ENCODE results near the gene PIGN.
"Not testable (repeated sequence)": the region's sequence is repeated elsewhere in the genome, so short reads cannot be mapped to it uniquely, and the experiment has no call there.

PIGN gene

DNA sequence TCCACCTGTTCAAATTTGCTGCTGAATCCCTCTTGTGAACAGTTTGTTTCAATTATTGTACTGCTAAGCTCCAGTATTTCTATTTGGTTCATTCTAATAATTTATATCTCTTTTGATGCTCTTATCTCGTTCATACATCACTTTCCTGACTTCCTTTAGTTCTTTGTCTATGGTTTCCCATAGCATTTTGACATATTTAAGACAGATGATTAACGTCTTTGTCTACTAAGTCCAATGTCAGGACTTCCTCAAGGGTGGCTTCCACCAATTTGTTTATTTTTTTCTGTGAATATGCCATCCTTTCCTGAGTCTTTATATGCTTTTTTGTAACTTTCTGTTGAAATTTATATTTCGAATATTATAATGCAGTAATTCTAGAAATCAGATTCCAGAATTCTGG, 9.6 kb downstream of the PIGN start:
- Histone ChIP-seq H3K4me1 (ENCODE audit: insufficient read depth, low read length) (no peaks in the 10 kb centered on the region), H3K4me3 (ENCODE audit: low read length) (no peak overlapping the region), H3K9me3 (ENCODE audit: insufficient read depth, low read depth, low read length) (no peaks in the 10 kb centered on the region), H3K27ac (ENCODE audit: low read depth, low read length) (no peak overlapping the region), H3K36me3 (ENCODE audit: insufficient read depth, low read length) (no peaks in the 10 kb centered on the region), H3K27me3 (ENCODE audit: insufficient read depth, low read length) (no peaks in the 10 kb centered on the region), H3K9ac (ENCODE audit: low read depth, low read length) (no peak overlapping the region)
- WGBS = 93% methylated on average over 2 of the region's 3 CpGs

DNA sequence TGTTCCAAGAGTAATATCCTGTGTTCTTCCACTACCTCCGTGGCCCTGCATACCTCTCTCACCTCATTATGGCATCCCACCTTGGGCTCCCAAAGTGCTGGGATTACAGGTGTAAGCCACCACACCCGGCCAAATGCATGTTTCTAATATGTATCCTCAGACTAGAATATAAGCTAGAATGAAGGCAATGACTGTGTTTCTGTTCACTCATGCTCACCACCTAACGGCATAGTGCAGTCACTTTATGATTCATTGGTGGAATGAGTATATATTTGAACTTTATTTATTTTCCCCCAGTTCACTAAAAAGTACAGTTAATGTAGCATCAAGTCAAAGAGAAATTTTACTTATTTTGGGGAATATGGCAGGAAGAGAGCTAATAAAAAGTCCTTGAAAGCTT, 11.3 kb downstream of the PIGN start:
- Histone ChIP-seq H3K27me3 (ENCODE audit: insufficient read depth, low read length) (no peaks in the 10 kb centered on the region), H3K9me3 (ENCODE audit: insufficient read depth, low read depth, low read length) (no peaks in the 10 kb centered on the region), H3K9ac (ENCODE audit: low read depth, low read length) (no peak overlapping the region), H3K4me1 (ENCODE audit: insufficient read depth, low read length) (no peaks in the 10 kb centered on the region), H3K36me3 (ENCODE audit: insufficient read depth, low read length) (no peaks in the 10 kb centered on the region), H3K27ac (ENCODE audit: low read depth, low read length) (no peak overlapping the region), H3K4me3 (ENCODE audit: low read length) (no peak overlapping the region)
- whole genome bisulfite sequencing = 90% methylated on average over 2 of the region's 3 CpGs

- Histone ChIP-seq H3K27ac (ENCODE audit: low read depth, low read length) (no peak overlapping the region), H3K27me3 (ENCODE audit: insufficient read depth, low read length) (no peaks in the 10 kb centered on the region), H3K9ac (ENCODE audit: low read depth, low read length) (no peak overlapping the region), H3K4me3 (ENCODE audit: low read length) (no peak overlapping the region), H3K36me3 (ENCODE audit: insufficient read depth, low read length) (no peaks in the 10 kb centered on the region), H3K4me1 (ENCODE audit: insufficient read depth, low read length) (no peaks in the 10 kb centered on the region), H3K9me3 (ENCODE audit: insufficient read depth, low read depth, low read length) (no peaks in the 10 kb centered on the region)
These were observed 14.6 kb downstream of the PIGN start for GRCh38 chr18:62172298-62172697.

DNA sequence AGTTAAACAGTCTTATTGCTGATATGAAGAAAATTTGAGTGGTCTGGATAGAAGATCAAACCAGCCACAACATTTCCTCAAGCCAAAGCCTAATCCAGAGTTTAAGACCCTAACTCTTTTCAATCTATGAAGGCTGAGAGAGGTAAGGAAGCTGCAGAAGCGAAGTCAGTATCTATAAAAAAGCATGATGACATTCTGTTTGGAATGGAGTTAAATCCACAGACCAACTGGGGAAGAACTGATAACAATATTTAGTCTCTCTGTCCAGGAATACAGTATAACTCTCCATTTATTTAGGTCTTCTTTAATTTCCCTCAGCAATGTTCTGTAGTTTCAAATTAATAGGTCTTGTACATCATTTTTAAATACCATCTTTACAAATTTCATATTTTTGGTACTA, 16.0 kb downstream of the PIGN start:
- 88% methylated on average over 1 of the region's 1 CpG for WGBS
- no peaks in the 10 kb centered on the region for H3K9me3 ChIP-seq (ENCODE audit: insufficient read depth, low read depth, low read length)
- H3K9ac ChIP-seq (ENCODE audit: low read depth, low read length) = no peak overlapping the region
- H3K4me1 ChIP-seq (ENCODE audit: insufficient read depth, low read length) = no peaks in the 10 kb centered on the region
- no peaks in the 10 kb centered on the region for H3K36me3 ChIP-seq (ENCODE audit: insufficient read depth, low read length)
- H3K27ac ChIP-seq (ENCODE audit: low read depth, low read length) = no peak overlapping the region
- H3K4me3 ChIP-seq (ENCODE audit: low read length) = no peak overlapping the region
- H3K27me3 ChIP-seq (ENCODE audit: insufficient read depth, low read length) = no peaks in the 10 kb centered on the region

GRCh38 chr18:62166524-62166923, 20.3 kb downstream of the PIGN start:
- H3K27ac ChIP-seq (ENCODE audit: low read depth, low read length); H3K9ac ChIP-seq (ENCODE audit: low read depth, low read length); H3K36me3 ChIP-seq (ENCODE audit: insufficient read depth, low read length); H3K27me3 ChIP-seq (ENCODE audit: insufficient read depth, low read length); H3K4me1 ChIP-seq (ENCODE audit: insufficient read depth, low read length); H3K4me3 ChIP-seq (ENCODE audit: low read length); H3K9me3 ChIP-seq (ENCODE audit: insufficient read depth, low read depth, low read length): not testable (repeated sequence)
- WGBS = 91% methylated on average over 1 of the region's 1 CpG

- H3K4me3 ChIP-seq (ENCODE audit: low read length) = no peak overlapping the region
- H3K36me3 ChIP-seq (ENCODE audit: insufficient read depth, low read length) = 0 out of 2 replicates have a peak, but pooled peaks cover 4% of the 10 kb centered on the region
- 94% methylated on average over 3 of the region's 3 CpGs for WGBS
- H3K27ac ChIP-seq (ENCODE audit: low read depth, low read length) = no peak overlapping the region
- no peaks in the 10 kb centered on the region for H3K27me3 ChIP-seq (ENCODE audit: insufficient read depth, low read length)
- no peak overlapping the region for H3K9ac ChIP-seq (ENCODE audit: low read depth, low read length)
- no peaks in the 10 kb centered on the region for H3K9me3 ChIP-seq (ENCODE audit: insufficient read depth, low read depth, low read length)
- H3K4me1 ChIP-seq (ENCODE audit: insufficient read depth, low read length) = peaks cover 5% of the 10 kb centered on the region; the same call in 1 of the 2 replicates
These were observed 21.3 kb downstream of the PIGN start for GRCh38 chr18:62165583-62165982.

DNA sequence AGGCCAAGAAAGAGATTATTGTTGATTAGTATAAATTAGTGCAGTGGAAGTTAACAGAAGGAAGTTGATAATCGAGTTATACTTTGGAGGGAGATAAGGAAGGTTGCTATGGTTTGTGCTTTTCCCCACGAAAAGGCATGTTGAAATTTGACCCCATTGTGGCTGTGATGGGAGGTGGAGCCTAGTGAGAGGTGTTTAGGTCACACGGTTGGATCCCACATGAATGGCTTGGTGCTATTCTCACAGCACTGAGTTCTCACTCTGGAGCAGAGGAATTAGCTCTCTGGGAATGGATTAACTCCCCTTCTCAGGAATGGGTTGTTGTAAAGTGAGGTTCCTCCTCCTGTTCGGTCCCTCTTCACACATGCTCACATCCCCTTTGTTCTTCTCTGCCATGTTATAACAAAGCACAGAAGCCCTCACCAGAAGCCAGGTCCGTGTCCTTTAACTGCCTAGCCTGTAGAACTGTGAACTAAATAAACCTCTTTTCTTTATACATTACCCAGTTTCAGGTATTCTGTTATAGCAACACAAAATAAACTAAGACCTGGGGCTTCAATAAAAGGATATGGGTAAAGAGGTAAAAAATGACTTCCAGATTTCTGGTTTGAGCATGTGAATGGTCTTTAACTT, 21.9 kb downstream of the PIGN start:
- Histone ChIP-seq H3K36me3 (ENCODE audit: insufficient read depth, low read length) (0 out of 2 replicates have a peak, but pooled peaks cover 4% of the 10 kb centered on the region), H3K27ac (ENCODE audit: low read depth, low read length) (no peak overlapping the region), H3K9me3 (ENCODE audit: insufficient read depth, low read depth, low read length) (no peaks in the 10 kb centered on the region), H3K4me3 (ENCODE audit: low read length) (no peak overlapping the region), H3K9ac (ENCODE audit: low read depth, low read length) (no peak overlapping the region), H3K27me3 (ENCODE audit: insufficient read depth, low read length) (no peaks in the 10 kb centered on the region), H3K4me1 (ENCODE audit: insufficient read depth, low read length) (peaks cover 5% of the 10 kb centered on the region; the same call in 1 of the 2 replicates)
- WGBS = 66% methylated on average over 5 of the region's 5 CpGs

DNA sequence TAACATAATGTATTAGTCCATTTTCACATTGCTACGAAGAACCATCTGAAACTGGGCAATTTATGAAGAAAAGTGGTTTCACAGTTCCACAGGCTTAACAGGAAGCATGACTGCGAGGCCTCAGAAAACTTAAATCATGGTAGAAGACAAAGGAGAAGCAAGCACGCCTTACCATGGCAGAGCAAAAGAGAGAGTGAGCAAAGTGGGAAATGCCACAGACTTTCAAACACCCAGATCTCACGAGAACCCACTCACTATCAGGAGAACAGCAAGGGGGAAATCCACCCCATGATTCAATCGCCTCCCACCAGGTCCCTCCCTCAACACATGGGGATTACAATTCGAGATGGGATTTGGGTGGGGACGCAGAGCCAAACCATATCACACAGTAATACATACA, 22.5 kb downstream of the PIGN start:
- Histone ChIP-seq H3K4me3 (ENCODE audit: low read length) (no peak overlapping the region), H3K9ac (ENCODE audit: low read depth, low read length) (no peak overlapping the region), H3K4me1 (ENCODE audit: insufficient read depth, low read length) (peaks cover 5% of the 10 kb centered on the region; the same call in 1 of the 2 replicates), H3K36me3 (ENCODE audit: insufficient read depth, low read length) (0 out of 2 replicates have a peak, but pooled peaks cover 4% of the 10 kb centered on the region), H3K27ac (ENCODE audit: low read depth, low read length) (no peak overlapping the region), H3K27me3 (ENCODE audit: insufficient read depth, low read length) (no peaks in the 10 kb centered on the region), H3K9me3 (ENCODE audit: insufficient read depth, low read depth, low read length) (no peaks in the 10 kb centered on the region)
- WGBS = 96% methylated on average over 4 of the region's 7 CpGs

DNA sequence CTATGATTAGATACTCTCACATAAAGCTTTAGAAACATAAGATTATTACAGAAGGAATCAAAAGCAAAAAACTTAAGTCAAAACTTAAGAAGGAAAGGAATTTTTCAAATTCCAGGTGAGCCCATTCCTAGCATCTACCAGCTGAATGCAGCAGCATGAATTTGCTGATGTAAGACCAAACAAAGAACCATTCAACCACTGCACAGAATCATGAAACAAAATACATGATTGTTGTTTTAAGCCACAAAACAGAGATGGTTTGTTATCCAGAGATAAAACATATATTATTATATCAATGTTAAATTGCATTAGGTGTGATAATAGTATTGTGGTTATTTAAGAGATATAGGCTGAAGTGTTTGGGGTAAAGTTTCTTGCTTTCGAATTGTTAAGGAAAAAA, 29.0 kb downstream of the PIGN start:
- Histone ChIP-seq H3K36me3 (ENCODE audit: insufficient read depth, low read length) (peaks cover 9% of the 10 kb centered on the region; the same call in 1 of the 2 replicates), H3K9ac (ENCODE audit: low read depth, low read length) (no peak overlapping the region), H3K4me1 (ENCODE audit: insufficient read depth, low read length) (peaks cover 2% of the 10 kb centered on the region; the same call in 1 of the 2 replicates), H3K27ac (ENCODE audit: low read depth, low read length) (no peak overlapping the region), H3K4me3 (ENCODE audit: low read length) (no peak overlapping the region), H3K9me3 (ENCODE audit: insufficient read depth, low read depth, low read length) (no peaks in the 10 kb centered on the region), H3K27me3 (ENCODE audit: insufficient read depth, low read length) (no peaks in the 10 kb centered on the region)
- WGBS = 96% methylated on average over 1 of the region's 1 CpG

DNA sequence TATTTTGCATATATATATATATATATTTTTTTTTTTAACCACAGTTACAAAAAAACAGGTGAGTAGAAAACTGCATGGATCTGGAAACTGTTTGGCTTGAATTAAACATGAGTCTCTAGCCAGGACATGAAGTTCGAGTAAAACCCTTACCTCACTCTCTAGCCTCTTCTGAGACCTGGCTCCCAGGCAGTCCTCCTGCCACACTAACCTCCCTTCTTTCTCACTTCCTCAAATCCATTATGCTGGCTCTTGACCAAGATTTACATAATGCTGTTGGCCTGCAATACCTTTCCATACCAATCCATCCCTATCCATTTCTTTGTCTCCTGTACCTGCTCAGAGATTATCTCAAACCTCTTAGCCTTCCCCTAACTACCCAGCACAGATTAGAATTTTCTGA, 34.0 kb downstream of the PIGN start:
- Histone ChIP-seq H3K4me1 (ENCODE audit: insufficient read depth, low read length) (peaks cover 12% of the 10 kb centered on the region; the same call in 1 of the 2 replicates), H3K27ac (ENCODE audit: low read depth, low read length) (no peak overlapping the region), H3K4me3 (ENCODE audit: low read length) (no peak overlapping the region), H3K9ac (ENCODE audit: low read depth, low read length) (no peak overlapping the region), H3K36me3 (ENCODE audit: insufficient read depth, low read length) (peaks cover 6% of the 10 kb centered on the region; the same call in 1 of the 2 replicates), H3K27me3 (ENCODE audit: insufficient read depth, low read length) (no peaks in the 10 kb centered on the region), H3K9me3 (ENCODE audit: insufficient read depth, low read depth, low read length) (no peaks in the 10 kb centered on the region)
- 89% methylated on average over 1 of the region's 1 CpG for WGBS

- Histone ChIP-seq H3K4me3 (ENCODE audit: low read length) (no peak overlapping the region), H3K9ac (ENCODE audit: low read depth, low read length) (no peak overlapping the region), H3K36me3 (ENCODE audit: insufficient read depth, low read length) (no peaks in the 10 kb centered on the region; the same call in 1 of the 2 replicates), H3K9me3 (ENCODE audit: insufficient read depth, low read depth, low read length) (no peaks in the 10 kb centered on the region), H3K27me3 (ENCODE audit: insufficient read depth, low read length) (no peaks in the 10 kb centered on the region), H3K27ac (ENCODE audit: low read depth, low read length) (no peak overlapping the region), H3K4me1 (ENCODE audit: insufficient read depth, low read length) (peaks cover 12% of the 10 kb centered on the region; the same call in 1 of the 2 replicates)
- WGBS = 96% methylated on average over 9 of the region's 9 CpGs
These were observed 35.6 kb downstream of the PIGN start for GRCh38 chr18:62151068-62151771.
